Prostate gland (tissue), 2 donors: Measurements from ENCODE around the gene MED16. TPM values are rescaled to one million over a fixed set of nuclear protein-coding genes. Genes with fewer than 3 reads are reported as not detected.

Experiments
- DNase-seq: peaks from one replicate; pipeline ENCODE4 v3.0.0-alpha.2; 2019; ENCODE audit warnings: low spot score
- H3K27ac ChIP-seq, 2 donors: fragments of 200-600 bp; sonication (generic); 2 replicates each; pipeline ENCODE4 v1.5.1; 2017 to 2019
- H3K27me3 ChIP-seq: fragments of 200-600 bp; sonication (generic); replicated peaks from 2 replicates; pipeline ENCODE4 v1.5.1; 2019; ENCODE audit not compliant: insufficient read depth
- H3K36me3 ChIP-seq, 2 donors: fragments of 200-600 bp; sonication (generic); 1 replicate in 1 of 2; 2 replicates in 1 of 2; pipeline versions ENCODE4 v1.5.1 to v1.8.1; 2017 to 2019
- H3K4me1 ChIP-seq: fragments of 200-600 bp; sonication (generic); replicated peaks from 2 replicates; pipeline ENCODE4 v1.5.1; 2019
- H3K4me3 ChIP-seq, 2 donors: fragments of 200-600 bp; sonication (generic); 2 replicates each; pipeline ENCODE4 v1.5.1; 2017 to 2019
- H3K9me3 ChIP-seq: fragments of 200-600 bp; sonication (generic); 2 replicates; pipeline ENCODE4 v1.5.1; 2017
- POLR2A ChIP-seq: fragments of 450-650 bp; IDR thresholded peaks from one replicate; pipeline ENCODE4 v1.6.1; 2016; ENCODE audit warnings: antibody characterized with exemption, mild to moderate bottlenecking
- POLR2AphosphoS5 ChIP-seq: sonication (generic); formaldehyde crosslinking; IDR thresholded peaks from one replicate; pipeline ENCODE4 v1.6.1; 2017; ENCODE audit warnings: antibody characterized with exemption
- WGBS: methylation state at CpG from one replicate; pipeline ENCODE4 v1.1.5; 2018; 5-methylcytosine and 5-hydroxymethylcytosine counted together
- intact Hi-C: fragments of 100-400 bp; cut with DNase I; formaldehyde crosslinking; loops from one replicate; pipeline ENCODE4 v1.14.2; 2022
- total RNA-seq, 2 donors: library from RNA; depleted of rRNA; stranded (reverse); fragments of >200 nt; gene quantifications; one replicate each; pipeline ENCODE4 v1.1.0, GENCODE V29; 2016
- TF ChIP-seq, protein P1 (sequence below), 4 experiments: fragments of 200-600 bp in 2 of 4; fragments of 450-650 bp in 2 of 4; sonication (generic) in 2 of 4; IDR thresholded peaks; 1 replicate in 3 of 4; 2 replicates in 1 of 4; pipeline ENCODE4 v1.5.1; 2016 to 2019; ENCODE audit warnings: antibody characterized with exemption in 4 of 4, mild to moderate bottlenecking in 2 of 4, moderate library complexity in 2 of 4

MED16 gene
- total RNA-seq, 2 donors from 2014 or later, result 65.1 to 114 TPM

DNA sequence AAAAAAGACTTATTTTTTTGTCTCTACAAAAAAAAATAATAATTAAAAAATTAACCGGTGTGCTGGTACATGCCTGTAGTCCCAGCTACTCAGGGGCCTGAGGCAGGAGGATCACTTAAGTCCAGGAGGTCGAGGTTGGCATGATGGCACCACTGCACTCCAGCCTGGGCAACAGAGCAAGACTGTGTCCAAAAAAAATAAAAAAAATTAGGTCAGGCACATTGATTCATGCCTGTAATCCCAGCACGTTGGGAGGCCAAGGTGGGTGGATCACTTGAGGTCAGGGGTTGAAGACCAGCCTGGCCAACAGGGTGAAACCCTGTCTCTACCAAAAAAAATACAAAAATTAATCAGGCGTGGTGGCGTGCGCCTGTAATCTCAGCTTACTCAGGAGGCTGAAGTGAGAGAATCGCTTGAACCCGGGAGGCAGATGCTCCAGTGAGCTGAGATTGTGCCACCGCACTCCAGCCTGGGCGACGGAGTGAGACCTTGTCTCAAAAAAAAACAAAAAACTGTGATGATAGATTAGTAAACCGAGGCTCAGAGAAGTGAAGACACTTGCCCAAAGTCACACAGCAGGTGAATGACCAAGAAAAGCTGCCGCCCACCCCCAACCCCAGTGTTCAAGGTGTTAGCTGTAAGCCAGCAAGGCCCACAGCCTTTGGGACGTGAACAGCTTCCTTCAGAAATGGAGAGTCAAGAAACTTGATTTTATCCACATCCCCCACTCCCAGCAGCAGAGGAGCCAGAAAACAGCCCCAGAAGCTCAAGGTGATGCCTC is 9.6 kb upstream of the MED16 start:
- Histone ChIP-seq H3K4me3 (no peak overlapping the region), H3K9me3 (no peaks in the 10 kb centered on the region), H3K4me1 (no peaks in the 10 kb centered on the region), H3K27ac (no peak overlapping the region), H3K36me3 (peaks cover 0 to 6% of the 10 kb centered on the region in 2 donors), H3K27me3 (no peaks in the 10 kb centered on the region)
- no peak for DNase-seq
- 91% methylated on average over 14 of the region's 14 CpGs for WGBS
- intact Hi-C loops, result no loop called here
- TF ChIP-seq POLR2A (no peak), POLR2AphosphoS5 (no peak)
- TF ChIP-seq, protein P1, sequence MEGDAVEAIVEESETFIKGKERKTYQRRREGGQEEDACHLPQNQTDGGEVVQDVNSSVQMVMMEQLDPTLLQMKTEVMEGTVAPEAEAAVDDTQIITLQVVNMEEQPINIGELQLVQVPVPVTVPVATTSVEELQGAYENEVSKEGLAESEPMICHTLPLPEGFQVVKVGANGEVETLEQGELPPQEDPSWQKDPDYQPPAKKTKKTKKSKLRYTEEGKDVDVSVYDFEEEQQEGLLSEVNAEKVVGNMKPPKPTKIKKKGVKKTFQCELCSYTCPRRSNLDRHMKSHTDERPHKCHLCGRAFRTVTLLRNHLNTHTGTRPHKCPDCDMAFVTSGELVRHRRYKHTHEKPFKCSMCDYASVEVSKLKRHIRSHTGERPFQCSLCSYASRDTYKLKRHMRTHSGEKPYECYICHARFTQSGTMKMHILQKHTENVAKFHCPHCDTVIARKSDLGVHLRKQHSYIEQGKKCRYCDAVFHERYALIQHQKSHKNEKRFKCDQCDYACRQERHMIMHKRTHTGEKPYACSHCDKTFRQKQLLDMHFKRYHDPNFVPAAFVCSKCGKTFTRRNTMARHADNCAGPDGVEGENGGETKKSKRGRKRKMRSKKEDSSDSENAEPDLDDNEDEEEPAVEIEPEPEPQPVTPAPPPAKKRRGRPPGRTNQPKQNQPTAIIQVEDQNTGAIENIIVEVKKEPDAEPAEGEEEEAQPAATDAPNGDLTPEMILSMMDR (IDR thresholded peaks at IDR 0.05), result no peak

DNA sequence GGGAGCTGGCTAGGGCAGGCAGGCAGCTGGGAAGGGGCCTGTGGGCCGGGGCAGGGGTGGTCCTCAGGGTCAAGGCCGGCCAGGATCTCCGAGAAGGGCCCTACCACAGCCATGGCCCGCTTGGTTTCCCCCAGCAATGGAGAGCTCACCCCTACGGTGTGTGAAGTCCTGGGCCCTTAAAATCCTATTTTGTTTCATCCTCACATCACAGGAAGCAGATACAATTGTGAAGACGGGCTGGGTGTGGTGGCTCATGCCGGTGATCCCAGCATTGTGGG is 9.0 kb upstream of the MED16 start:
- H3K4me1 ChIP-seq, result no peaks in the 10 kb centered on the region
- intact Hi-C loops, result no loop called here
- no peak for DNase-seq
- H3K36me3 ChIP-seq, result peaks cover 0 to 6% of the 10 kb centered on the region in 2 donors
- no peak overlapping the region for H3K4me3 ChIP-seq
- no peaks in the 10 kb centered on the region for H3K27me3 ChIP-seq
- H3K27ac ChIP-seq, result no peak overlapping the region
- TF ChIP-seq POLR2A (no peak), POLR2AphosphoS5 (no peak)
- TF ChIP-seq, protein P1 (IDR thresholded peaks at IDR 0.05), result no peak
- WGBS, result 78% methylated on average over 7 of the region's 7 CpGs
- H3K9me3 ChIP-seq, result no peaks in the 10 kb centered on the region

GRCh38 chr19:901216-902092 is 8.5 kb upstream of the MED16 start:
- Histone ChIP-seq H3K4me1 (no peaks in the 10 kb centered on the region), H3K4me3 (no peak overlapping the region), H3K36me3 (peaks cover 0 to 6% of the 10 kb centered on the region in 2 donors), H3K9me3 (no peaks in the 10 kb centered on the region), H3K27me3 (no peaks in the 10 kb centered on the region), H3K27ac (no peak overlapping the region)
- DNase-seq, result no peak
- WGBS, result 90% methylated on average over 27 of the region's 27 CpGs
- intact Hi-C loops, result no loop called here
- no peak for TF ChIP-seq POLR2A
- TF ChIP-seq, protein P1 (IDR thresholded peaks at IDR 0.05), result no peak

GRCh38 chr19:900302-901111 is 7.5 kb upstream of the MED16 start:
- DNase-seq, result no peak
- peaks cover 0 to 6% of the 10 kb centered on the region in 2 donors for H3K36me3 ChIP-seq
- 80% methylated on average over 30 of the region's 30 CpGs for WGBS

More at GRCh38 chr19:900302-901111, 7.5 kb upstream of the MED16 start:
- no peaks in the 10 kb centered on the region for H3K4me1 ChIP-seq
- H3K27ac ChIP-seq, result no peak overlapping the region
- H3K9me3 ChIP-seq, result no peaks in the 10 kb centered on the region
- H3K27me3 ChIP-seq, result no peaks in the 10 kb centered on the region
- intact Hi-C loops, result no loop called here
- no peak overlapping the region for H3K4me3 ChIP-seq
- TF ChIP-seq POLR2AphosphoS5 (no peak), POLR2A (no peak)
- TF ChIP-seq, protein P1 (IDR thresholded peaks at IDR 0.05), result no peak
